ENCODE data around the gene AGBL5. TPM values are rescaled to one million over a fixed set of nuclear protein-coding genes. Genes with fewer than 3 reads are reported as not detected.

The AGBL5 gene
- total and polyA plus RNA-seq, 2 of the 13 experiments (the other 11 are each of a cell fraction or from before 2014, with no cell fraction given) = 55.9 to 73.3 TPM

- TF ChIP-seq ZNF646 (CRISPR knock-in tag; IDR thresholded peaks at IDR 0.05) = 0 out of 2 replicates have a peak, but pooled peaks have one; percentile 19
- no peak for TF ChIP-seq TBX3 (IDR thresholded peaks at IDR 0.05; ENCODE audit: borderline replicate concordance)
- 0 out of 2 replicates have a peak, but pooled peaks have one; percentile 38 for TF ChIP-seq ZNF264 (CRISPR knock-in tag; IDR thresholded peaks at IDR 0.05)
- no peak for TF ChIP-seq ZNF607 (CRISPR knock-in tag; IDR thresholded peaks at IDR 0.05; ENCODE audit: borderline replicate concordance)
- TF ChIP-seq, protein P1, sequence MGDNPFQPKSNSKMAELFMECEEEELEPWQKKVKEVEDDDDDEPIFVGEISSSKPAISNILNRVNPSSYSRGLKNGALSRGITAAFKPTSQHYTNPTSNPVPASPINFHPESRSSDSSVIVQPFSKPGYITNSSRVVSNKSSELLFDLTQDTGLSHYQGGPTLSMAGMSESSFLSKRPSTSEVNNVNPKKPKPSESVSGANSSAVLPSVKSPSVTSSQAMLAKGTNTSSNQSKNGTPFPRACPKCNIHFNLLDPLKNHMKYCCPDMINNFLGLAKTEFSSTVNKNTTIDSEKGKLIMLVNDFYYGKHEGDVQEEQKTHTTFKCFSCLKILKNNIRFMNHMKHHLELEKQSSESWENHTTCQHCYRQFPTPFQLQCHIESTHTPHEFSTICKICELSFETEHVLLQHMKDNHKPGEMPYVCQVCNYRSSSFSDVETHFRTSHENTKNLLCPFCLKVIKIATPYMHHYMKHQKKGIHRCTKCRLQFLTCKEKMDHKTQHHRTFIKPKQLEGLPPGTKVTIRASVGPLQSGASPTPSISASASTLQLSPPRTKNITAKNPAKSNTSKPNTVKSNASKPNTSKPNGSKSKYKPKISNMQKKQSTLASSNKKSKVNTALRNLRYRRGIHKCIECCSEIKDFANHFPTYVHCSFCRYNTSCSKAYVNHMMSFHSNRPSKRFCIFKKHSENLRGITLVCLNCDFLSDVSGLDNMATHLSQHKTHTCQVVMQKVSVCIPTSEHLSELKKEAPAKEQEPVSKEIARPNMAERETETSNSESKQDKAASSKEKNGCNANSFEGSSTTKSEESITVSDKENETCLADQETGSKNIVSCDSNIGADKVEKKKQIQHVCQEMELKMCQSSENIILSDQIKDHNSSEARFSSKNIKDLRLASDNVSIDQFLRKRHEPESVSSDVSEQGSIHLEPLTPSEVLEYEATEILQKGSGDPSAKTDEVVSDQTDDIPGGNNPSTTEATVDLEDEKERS (CRISPR knock-in tag; IDR thresholded peaks at IDR 0.05) = no peak; the same call in 1 of the 2 replicates
- no peak for TF ChIP-seq KDM5B (CRISPR knock-in tag; IDR thresholded peaks at IDR 0.05; ENCODE audit: borderline replicate concordance)
- no peak for TF ChIP-seq ZFP1 (CRISPR knock-in tag; IDR thresholded peaks at IDR 0.05)
- no peak for TF ChIP-seq RARG (CRISPR knock-in tag; IDR thresholded peaks at IDR 0.05; ENCODE audit: low read depth)
- TF ChIP-seq FOXK1 (CRISPR knock-in tag; IDR thresholded peaks at IDR 0.05; ENCODE audit: borderline replicate concordance, low read depth) = 0 out of 2 replicates have a peak, but pooled peaks have one; percentile 17
- TF ChIP-seq, protein P2, sequence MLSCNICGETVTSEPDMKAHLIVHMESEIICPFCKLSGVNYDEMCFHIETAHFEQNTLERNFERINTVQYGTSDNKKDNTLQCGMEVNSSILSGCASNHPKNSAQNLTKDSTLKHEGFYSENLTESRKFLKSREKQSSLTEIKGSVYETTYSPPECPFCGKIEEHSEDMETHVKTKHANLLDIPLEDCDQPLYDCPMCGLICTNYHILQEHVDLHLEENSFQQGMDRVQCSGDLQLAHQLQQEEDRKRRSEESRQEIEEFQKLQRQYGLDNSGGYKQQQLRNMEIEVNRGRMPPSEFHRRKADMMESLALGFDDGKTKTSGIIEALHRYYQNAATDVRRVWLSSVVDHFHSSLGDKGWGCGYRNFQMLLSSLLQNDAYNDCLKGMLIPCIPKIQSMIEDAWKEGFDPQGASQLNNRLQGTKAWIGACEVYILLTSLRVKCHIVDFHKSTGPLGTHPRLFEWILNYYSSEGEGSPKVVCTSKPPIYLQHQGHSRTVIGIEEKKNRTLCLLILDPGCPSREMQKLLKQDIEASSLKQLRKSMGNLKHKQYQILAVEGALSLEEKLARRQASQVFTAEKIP (CRISPR knock-in tag; IDR thresholded peaks at IDR 0.05; ENCODE audit: borderline replicate concordance) = no peak
- 0 out of 2 replicates have a peak, but pooled peaks have one; percentile 1 for TF ChIP-seq ZSCAN31 (CRISPR knock-in tag; IDR thresholded peaks at IDR 0.05; ENCODE audit: low read depth)
- no peak for TF ChIP-seq SMARCC2 (IDR thresholded peaks at IDR 0.05)
- no peak for TF ChIP-seq HES4 (CRISPR knock-in tag; IDR thresholded peaks at IDR 0.05; ENCODE audit: borderline replicate concordance)
- no peak for TF ChIP-seq POLR2AphosphoS5 (IDR thresholded peaks at IDR 0.05; ENCODE audit: low read depth, low read length)
- TF ChIP-seq ZNF317 (CRISPR knock-in tag; IDR thresholded peaks at IDR 0.05) = no peak
- TF ChIP-seq PHB2 (IDR thresholded peaks at IDR 0.05; ENCODE audit: partially characterized antibody) = no peak
- TF ChIP-seq MBNL3 (CRISPR knock-in tag; conservative IDR thresholded peaks at IDR 0.05) = no peak
- TF ChIP-seq ZNF343 (CRISPR knock-in tag; IDR thresholded peaks at IDR 0.05) = no peak
Observed at GRCh38 chr2:27049422-27050280, 1.8 kb upstream of the AGBL5 start (continued).

All from HepG2 (cell line).